B cell (primary cell): ENCODE measurements around the gene CTCF. TPM values are rescaled to one million over a fixed set of nuclear protein-coding genes. Genes with fewer than 3 reads are reported as not detected.

ENCODE experiments used
- ATAC-seq: fragments of 200-7000 bp; cut with Tn5 transposase; one replicate; pipeline ENCODE4 v1.10.0; 2021; ENCODE audit warnings: low read depth, mild to moderate bottlenecking, moderate number of reproducible peaks, moderate library complexity
- CTCF ChIA-PET: fragments of 350-600 bp; sonication (Branson Sonifier 250); formaldehyde crosslinking; loops from one replicate; lab custom pipeline; 2021; ENCODE audit warnings: antibody characterized with exemption, inconsistent platforms; lab: Charles Lee
- POLR2A ChIA-PET: fragments of 350-600 bp; sonication (Branson Sonifier 250); formaldehyde crosslinking; loops from one replicate; lab custom pipeline; 2021; ENCODE audit warnings: antibody characterized with exemption; lab: Charles Lee
- DNase-seq: peaks from one replicate; pipeline ENCODE4 v3.0.0; 2013
- H2AFZ ChIP-seq: 2 replicates; pipeline ENCODE4 v1.6.1; 2012; ENCODE audit warnings: mild to moderate bottlenecking, low read depth, low read length; ENCODE audit not compliant: insufficient read depth, poor library complexity, severe bottlenecking
- H3K27ac ChIP-seq, 2 donors: 1 replicate in 1 of 2; 2 replicates in 1 of 2; pipeline ENCODE4 v1.5.1; 2012 to 2013; ENCODE audit warnings: low read length in 2 of 2, mild to moderate bottlenecking in 2 of 2, moderate library complexity in 1 of 2
- H3K27me3 ChIP-seq, 4 experiments: fragments of 200-600 bp in 1 of 4; sonication (generic) in 1 of 4; replicated peaks in 1 of 4; 1 replicate in 2 of 4; 2 replicates in 2 of 4; pipeline versions ENCODE4 v1.6.1 to v1.7.0; 2013 to 2016; ENCODE audit warnings: low read length in 3 of 4, mild to moderate bottlenecking in 2 of 4, mixed read lengths in 1 of 4, moderate library complexity in 1 of 4; ENCODE audit not compliant: insufficient read depth in 4 of 4, control insufficient read depth in 3 of 4; ENCODE audit errors: control extremely low read depth in 1 of 4
- H3K36me3 ChIP-seq, 2 experiments: replicated peaks in 1 of 2; 1 replicate in 1 of 2; 2 replicates in 1 of 2; pipeline versions ENCODE4 v1.6.1 to v1.7.1; 2013; ENCODE audit warnings: low read length in 1 of 2; ENCODE audit not compliant: insufficient read depth in 2 of 2, control insufficient read depth in 1 of 2; ENCODE audit errors: control extremely low read depth in 1 of 2, extremely low read depth in 1 of 2
- H3K4me1 ChIP-seq, 2 donors: fragments of 200-600 bp in 1 of 2; sonication (generic) in 1 of 2; 1 replicate in 1 of 2; 2 replicates in 1 of 2; pipeline versions ENCODE4 v1.5.1 to v1.6.1; 2013 to 2017; ENCODE audit warnings: low read length in 2 of 2; ENCODE audit not compliant: control insufficient read depth in 2 of 2, insufficient read depth in 2 of 2
- H3K4me2 ChIP-seq: replicated peaks from 2 replicates; pipeline ENCODE3; 2012; ENCODE audit warnings: mild to moderate bottlenecking, low read depth, low read length; ENCODE audit not compliant: poor library complexity, severe bottlenecking
- H3K4me3 ChIP-seq, 5 experiments: fragments of 200-600 bp in 1 of 5; sonication (generic) in 1 of 5; 1 replicate in 3 of 5; 2 replicates in 2 of 5; pipeline versions ENCODE4 v1.5.1 to v1.7.0; 2011 to 2016; ENCODE audit warnings: low read length in 4 of 5, mild to moderate bottlenecking in 4 of 5, low read depth in 2 of 5, control low read depth in 1 of 5, moderate library complexity in 1 of 5; ENCODE audit not compliant: insufficient read depth in 1 of 5; ENCODE audit errors: control extremely low read depth in 1 of 5, extremely low read depth in 1 of 5
- H3K79me2 ChIP-seq: fragments of 200-600 bp; sonication (generic); one replicate; pipeline ENCODE4 v1.6.0; 2016; ENCODE audit warnings: low read length; ENCODE audit not compliant: control insufficient read depth, insufficient read depth
- H3K9ac ChIP-seq: fragments of 200-600 bp; sonication (generic); 2 replicates; pipeline ENCODE4 v1.6.1; 2017; ENCODE audit warnings: mild to moderate bottlenecking, low read length, moderate library complexity
- H3K9me3 ChIP-seq, 3 donors: one replicate each; pipeline versions ENCODE4 v1.6.1 to v1.7.1; 2013; ENCODE audit warnings: low read length in 2 of 3; ENCODE audit not compliant: control insufficient read depth in 2 of 3, insufficient read depth in 1 of 3; ENCODE audit errors: control extremely low read depth in 1 of 3
- H4K20me1 ChIP-seq: 2 replicates; pipeline ENCODE4 v1.6.0; 2012; ENCODE audit warnings: mild to moderate bottlenecking, low read length; ENCODE audit not compliant: insufficient read depth, control insufficient read depth, poor library complexity, severe bottlenecking
- H3K27ac Mint-ChIP-seq: one replicate; pipeline ENCODE4 v1.8.0; 2021; ENCODE audit warnings: mixed read lengths
- H3K27me3 Mint-ChIP-seq: one replicate; pipeline ENCODE4 v1.8.0; 2021; ENCODE audit warnings: mixed read lengths
- H3K4me1 Mint-ChIP-seq: one replicate; pipeline ENCODE4 v1.8.0; 2021; ENCODE audit warnings: mixed read lengths
- H3K4me3 Mint-ChIP-seq: one replicate; pipeline ENCODE4 v1.8.0; 2021; ENCODE audit warnings: mixed read lengths
- H3K9me3 Mint-ChIP-seq: one replicate; pipeline ENCODE4 v1.8.0; 2022; ENCODE audit warnings: mixed read lengths; ENCODE audit not compliant: insufficient read depth
- CTCF ChIP-seq: fragments of 200-600 bp; IDR thresholded peaks from one replicate; pipeline ENCODE4 v1.8.0; 2022; ENCODE audit warnings: antibody characterized with exemption, mild to moderate bottlenecking
- EZH2 ChIP-seq: IDR thresholded peaks from 2 replicates; pipeline ENCODE4 v1.6.1; 2012; ENCODE audit warnings: borderline replicate concordance, low read depth, mild to moderate bottlenecking, moderate library complexity, low read length; ENCODE audit not compliant: insufficient read depth, poor library complexity, severe bottlenecking
- WGBS: methylation state at CpG from one replicate; pipeline ENCODE4 v1.1.5; 2013; ENCODE audit warnings: missing lambda C conversion rate; ENCODE audit not compliant: insufficient coverage; 5-methylcytosine and 5-hydroxymethylcytosine counted together
- intact Hi-C: fragments of 100-400 bp; cut with micrococcal nuclease; formaldehyde crosslinking; loops from one replicate; pipeline ENCODE4 v1.10.0; 2022
- polyA plus RNA-seq: library from polyadenylated mRNA; depleted of rRNA; stranded (reverse); fragments of >200 nt; gene quantifications from 2 replicates; pipeline ENCODE4 v1.2.3, GENCODE V29; 2012
- total RNA-seq, 2 donors: library from RNA; stranded (reverse); fragments of 120-200 nt in 1 of 2; gene quantifications; 1 replicate in 1 of 2; 2 replicates in 1 of 2; pipeline versions ENCODE4 v1.2.3 to v1.2.4, GENCODE V29; 2013 to 2022

Gene CTCF
- total and polyA plus RNA-seq, 2 donors (not counting 1 experiment from before 2014, with no cell fraction given) = 42.7 to 78.4 TPM

GRCh38 chr16:67674851-67675578 lies 112.7 kb downstream of the CTCF start:
- ChIA-PET CTCF (interaction anchor here (0.8 to 2.6 kb wide), 4 partner anchors 141 to 366 kb away, joined by 3 to 27 read pairs (median 5); no protein-coding TSS in a partner anchor), POLR2A (no interaction called here)
- Histone ChIP-seq H3K4me2 (no peak overlapping the region), H3K4me1 (peaks cover 7 to 17% of the 10 kb centered on the region in 2 donors), H3K27ac (no peak overlapping the region), H3K9ac (no peak overlapping the region), H3K27me3 (no peaks in the 10 kb centered on the region), H3K4me3 (no peak overlapping the region), H3K9me3 (no peaks in the 10 kb centered on the region), H3K79me2 (no peaks in the 10 kb centered on the region), H4K20me1 (no peaks in the 10 kb centered on the region), H2AFZ (no peak overlapping the region), H3K36me3 (no peaks in the 10 kb centered on the region)
- WGBS = 98% methylated on average over 28 of the region's 28 CpGs
- intact Hi-C loops = no loop called here
- TF ChIP-seq CTCF (no peak), EZH2 (no peak)
- H3K27me3 Mint-ChIP-seq = no peaks in the 10 kb centered on the region
- no peak overlapping the region for H3K27ac Mint-ChIP-seq
- no peak for DNase-seq
- ATAC-seq = no peak
- peaks cover 21% of the 10 kb centered on the region for H3K4me1 Mint-ChIP-seq
- H3K9me3 Mint-ChIP-seq = no peaks in the 10 kb centered on the region
- no peak overlapping the region for H3K4me3 Mint-ChIP-seq

GRCh38 chr16:67675579-67675935 lies 113.2 kb downstream of the CTCF start:
- TF ChIP-seq EZH2 (no peak), CTCF (no peak)
- H3K27ac Mint-ChIP-seq = no peak overlapping the region
- WGBS = 99% methylated on average over 17 of the region's 17 CpGs

More at GRCh38 chr16:67675579-67675935, 113.2 kb downstream of the CTCF start:
- Mint-ChIP-seq H3K4me1 (peaks cover 21% of the 10 kb centered on the region), H3K27me3 (no peaks in the 10 kb centered on the region), H3K9me3 (no peaks in the 10 kb centered on the region), H3K4me3 (no peak overlapping the region)
- H3K4me3 ChIP-seq = no peak overlapping the region
- H3K36me3 ChIP-seq = no peaks in the 10 kb centered on the region
- peaks cover 7 to 17% of the 10 kb centered on the region in 2 donors for H3K4me1 ChIP-seq
- no peak overlapping the region for H2AFZ ChIP-seq
- ChIA-PET CTCF (interaction anchor here (1.7 kb wide), 2 partner anchors 141 to 286 kb away, joined by 3 to 5 read pairs; no protein-coding TSS in a partner anchor), POLR2A (no interaction called here)
- DNase-seq (no peak), ATAC-seq (no peak)
- intact Hi-C loops = no loop called here
- no peak overlapping the region for H3K9ac ChIP-seq
- H3K27ac ChIP-seq = no peak overlapping the region
- H3K9me3 ChIP-seq = no peaks in the 10 kb centered on the region
- H3K79me2 ChIP-seq = no peaks in the 10 kb centered on the region
- no peaks in the 10 kb centered on the region for H3K27me3 ChIP-seq
- no peak overlapping the region for H3K4me2 ChIP-seq
- H4K20me1 ChIP-seq = no peaks in the 10 kb centered on the region
